HG03378 (cell line): ENCODE measurements around the gene YJEFN3.

Experiments
- ATAC-seq: cut with Tn5 transposase; IDR thresholded peaks from one replicate; pipeline ENCODE4 v1.9.1; 2021; ENCODE audit warnings: mild to moderate bottlenecking, moderate library complexity; ENCODE audit not compliant: unreplicated experiment

Gene YJEFN3

GRCh38 chr19:19517235-19517619, 11.5 kb upstream of the YJEFN3 start:
- ATAC-seq, result no peak

DNA sequence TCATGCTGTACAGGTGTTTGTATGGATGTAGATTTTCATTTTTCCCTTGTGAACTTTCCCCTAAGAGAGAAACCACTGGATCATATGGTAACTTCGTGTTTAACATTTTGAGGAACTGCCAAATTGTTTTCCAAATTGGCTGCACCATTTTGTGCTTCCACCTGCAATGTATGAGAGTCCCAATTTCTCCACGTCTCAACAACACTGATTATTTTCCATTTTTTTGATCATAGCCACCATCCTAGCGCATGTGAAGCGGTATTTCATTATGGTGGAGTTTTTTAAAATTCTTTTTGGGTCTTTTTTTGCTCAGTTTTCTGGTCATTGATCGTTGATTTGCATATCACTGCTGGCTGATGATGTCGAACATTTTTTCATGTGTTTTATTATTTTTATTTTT, 7.7 kb upstream of the YJEFN3 start:
- ATAC-seq, result no peak

GRCh38 chr19:19523177-19523576, 5.5 kb upstream of the YJEFN3 start:
- ATAC-seq, result no peak

- no peak for ATAC-seq
These were observed 4.7 kb upstream of the YJEFN3 start for GRCh38 chr19:19524053-19524452.

DNA sequence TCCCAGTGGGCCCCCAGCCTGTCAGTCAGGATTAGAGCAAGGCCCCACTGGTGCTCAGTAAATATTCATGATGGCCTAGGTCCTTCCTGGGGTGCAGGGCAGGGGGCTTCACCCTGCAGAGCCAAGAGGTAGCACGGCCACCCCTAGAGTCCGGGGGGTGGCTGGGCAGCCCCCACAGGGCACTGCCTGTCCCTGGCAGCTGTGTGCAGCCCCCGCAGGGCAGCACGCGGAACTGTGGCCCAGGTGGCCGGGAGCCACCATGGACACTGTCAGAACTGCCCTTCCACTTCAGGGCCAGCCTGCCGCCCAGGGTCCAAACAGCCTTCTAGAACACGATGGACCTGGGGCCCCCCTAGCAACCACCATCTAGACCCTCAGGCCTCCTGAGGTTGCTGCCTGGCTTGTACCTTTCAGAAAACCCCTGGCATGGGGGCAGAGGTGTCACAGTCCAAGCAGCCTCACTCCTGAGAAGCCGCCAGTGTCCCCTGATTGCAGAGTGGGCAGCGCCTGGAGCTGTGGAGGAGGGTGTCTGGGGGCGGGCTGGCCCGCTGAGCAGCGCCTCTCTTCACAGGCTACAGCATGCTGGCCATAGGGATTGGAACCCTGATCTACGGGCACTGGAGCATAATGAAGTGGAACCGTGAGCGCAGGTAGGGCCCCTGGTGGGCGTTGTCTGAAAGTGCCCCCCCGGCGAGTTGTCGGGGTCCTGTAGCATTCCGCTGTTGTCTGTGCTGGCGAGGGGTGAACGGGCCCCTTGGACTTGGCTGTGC, 2.9 kb upstream of the YJEFN3 start:
- no peak for ATAC-seq

- ATAC-seq, result no peak
These were observed 1.9 kb upstream of the YJEFN3 start for GRCh38 chr19:19526581-19527370.

GRCh38 chr19:19527371-19527656, 1.4 kb upstream of the YJEFN3 start:
- ATAC-seq, result no peak

GRCh38 chr19:19527674-19528625, 761 bp upstream of the YJEFN3 start:
- no peak for ATAC-seq

DNA sequence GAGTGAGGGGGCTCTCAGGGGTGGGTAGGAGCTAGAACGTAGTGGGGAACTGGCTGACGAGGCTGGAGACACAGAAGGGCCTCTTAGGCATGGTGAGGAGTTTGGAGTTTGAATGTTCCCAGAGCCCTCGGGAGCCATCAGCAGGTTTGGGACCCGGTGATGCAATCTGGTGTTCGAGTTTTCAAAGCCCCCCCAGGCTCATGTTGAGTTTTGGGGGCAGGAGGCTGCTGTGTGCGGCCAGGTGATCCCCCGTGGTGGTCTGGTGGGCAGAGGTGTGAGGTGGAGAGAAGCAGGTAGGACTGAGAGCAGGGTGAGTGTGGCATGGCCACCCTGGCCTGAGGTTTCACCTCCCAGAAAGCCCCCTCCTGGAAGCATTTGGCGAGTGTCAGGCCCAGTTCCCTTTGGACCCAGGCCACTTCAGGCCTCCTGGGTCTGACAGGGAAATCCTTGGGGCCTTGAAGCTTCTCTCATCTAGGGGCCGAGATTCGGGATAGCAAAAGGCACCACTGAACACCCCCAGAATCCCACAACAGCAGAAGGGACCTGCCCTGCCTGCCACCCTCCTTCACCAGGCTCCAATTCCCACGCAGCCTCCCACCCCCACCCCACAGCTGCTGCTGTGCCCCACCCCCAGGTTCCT, 1.2 kb downstream of the YJEFN3 start:
- ATAC-seq, result no peak

GRCh38 chr19:19530423-19530804, 1.7 kb downstream of the YJEFN3 start:
- ATAC-seq, result no peak

DNA sequence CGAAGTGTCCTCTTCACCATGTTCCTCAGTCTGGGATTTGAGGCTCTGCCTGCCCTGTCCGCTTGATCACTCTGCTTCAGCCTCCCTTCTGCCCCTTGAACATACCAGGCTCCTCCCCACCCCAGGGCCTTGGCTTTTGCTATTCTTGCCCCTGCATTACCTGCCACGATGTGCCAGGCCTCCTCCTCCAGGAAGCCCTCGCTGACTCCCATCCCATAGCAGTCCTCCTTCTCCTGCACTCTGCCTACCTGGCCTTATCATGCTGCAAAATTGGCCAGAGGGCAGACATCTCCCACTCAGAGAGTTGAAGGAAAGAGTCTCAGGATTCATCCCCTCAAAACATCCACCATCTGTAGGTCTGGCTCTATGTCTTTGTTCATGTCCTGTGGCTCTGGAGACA, 2.2 kb downstream of the YJEFN3 start:
- no peak for ATAC-seq

GRCh38 chr19:19531951-19532805, 3.5 kb downstream of the YJEFN3 start:
- ATAC-seq, result no peak

DNA sequence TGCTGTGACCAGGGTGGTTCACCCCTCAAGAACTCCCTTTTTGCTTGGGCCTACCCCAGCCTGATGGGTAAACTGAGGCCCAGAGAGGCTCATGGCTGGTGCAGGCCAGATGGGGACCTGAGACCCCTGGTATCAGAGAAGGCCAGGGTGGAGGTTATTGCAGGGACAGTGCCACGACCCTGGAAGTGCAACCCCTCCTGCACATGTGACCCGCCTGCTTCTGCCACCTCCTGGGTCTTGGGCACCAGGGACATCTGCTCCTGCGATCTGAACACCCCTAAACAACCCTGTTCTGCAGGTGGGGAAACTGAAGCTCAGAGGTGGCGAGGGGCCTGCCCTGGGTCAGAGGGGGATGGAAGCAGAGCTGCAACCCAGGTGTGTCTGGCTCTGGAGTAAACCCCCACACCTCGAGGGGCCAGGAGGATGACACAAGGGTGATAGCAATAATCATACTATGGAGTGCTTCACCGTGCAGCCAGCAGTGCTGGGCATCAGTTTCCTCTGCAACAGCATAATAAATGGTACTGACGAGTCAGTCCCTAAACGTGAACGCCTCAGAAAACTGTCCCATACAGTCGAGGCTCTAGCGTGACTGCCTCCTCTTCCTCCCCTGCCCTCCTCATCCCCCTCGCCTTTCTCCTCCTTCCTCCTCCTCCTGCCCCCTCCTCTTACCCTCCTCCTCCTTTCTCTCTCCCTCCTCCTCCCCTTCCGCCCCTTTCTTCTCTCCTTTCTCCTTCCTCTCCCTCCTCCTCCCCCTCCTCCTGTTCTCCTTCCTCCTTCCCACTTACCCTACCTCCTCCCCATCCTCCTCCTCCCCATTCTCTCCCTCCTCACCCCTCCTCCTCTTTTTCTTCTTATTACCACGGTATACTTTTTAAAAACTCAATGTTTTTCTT, 4.3 kb downstream of the YJEFN3 start:
- ATAC-seq, result no peak

DNA sequence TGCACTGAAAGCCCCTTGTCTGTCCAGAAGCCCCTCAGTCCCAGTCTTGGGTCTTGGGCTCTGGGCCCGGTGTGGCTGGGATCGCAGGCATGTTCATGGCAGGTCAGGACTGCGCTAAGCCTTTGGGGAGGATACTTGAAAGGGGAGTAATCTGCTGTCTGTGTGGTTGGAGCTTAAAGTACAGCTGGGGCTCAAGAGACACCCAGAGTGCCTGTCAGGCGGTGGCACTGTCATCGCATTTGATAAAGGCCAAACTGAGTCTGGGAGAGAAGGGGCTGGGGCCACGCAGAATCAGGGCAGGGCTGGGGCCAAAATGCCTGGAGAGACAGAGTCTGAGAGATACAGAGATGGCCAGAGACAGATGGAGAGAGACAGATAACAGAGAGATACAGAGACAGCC, 5.1 kb downstream of the YJEFN3 start:
- no peak for ATAC-seq

DNA sequence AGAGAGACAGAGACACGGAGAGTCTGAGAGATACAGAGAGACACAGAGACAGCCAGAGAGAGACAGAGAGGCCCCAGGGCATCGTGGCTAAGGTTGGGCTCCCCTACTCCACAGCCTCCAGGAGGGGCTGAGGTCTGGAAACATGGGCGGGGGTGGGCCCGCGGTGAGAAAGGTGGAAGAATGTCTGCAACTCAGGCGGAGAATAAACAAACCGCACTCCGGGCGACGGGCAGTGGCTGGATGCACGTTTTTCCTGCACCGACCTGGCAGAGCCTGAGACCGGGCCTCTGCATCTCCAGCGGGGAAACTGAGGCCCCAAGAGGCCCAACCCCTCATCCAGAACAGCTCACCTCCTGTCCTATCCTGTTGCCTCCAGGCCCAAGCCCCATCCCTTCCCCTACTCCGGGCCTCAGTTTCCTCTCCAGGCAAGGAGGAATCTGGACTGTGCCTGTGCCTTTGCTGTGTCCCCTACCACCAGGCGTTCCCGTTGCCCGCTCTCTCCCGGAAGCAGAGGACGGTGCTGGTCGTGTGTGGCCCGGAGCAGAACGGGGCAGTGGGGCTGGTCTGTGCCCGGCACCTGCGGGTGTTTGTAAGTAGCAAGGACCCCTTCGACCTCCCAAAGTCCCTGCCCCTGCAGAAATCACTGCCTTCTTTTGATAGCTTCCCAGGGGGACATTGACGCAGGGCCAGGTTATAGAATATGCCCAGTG, 6.0 kb downstream of the YJEFN3 start:
- ATAC-seq, result no peak

GRCh38 chr19:19535311-19536191, 6.8 kb downstream of the YJEFN3 start:
- ATAC-seq, result no peak
